CD4-positive, CD25-positive, alpha-beta regulatory T cell (primary cell): ENCODE data around the gene TYW1B. TPM values are rescaled to one million over a fixed set of nuclear protein-coding genes. Genes with fewer than 3 reads are reported as not detected.
"Not testable (repeated sequence)": the region's sequence is repeated elsewhere in the genome, so short reads cannot be mapped to it uniquely, and the experiment has no call there.

Experiments
- ATAC-seq, 2 donors: fragments of 150-1000 bp; cut with Tn5 transposase; one replicate each; pipeline ENCODE4 v1.10.0; 2021; ENCODE audit warnings: low read depth in 2 of 2, moderate number of reproducible peaks in 2 of 2, moderate library complexity in 1 of 2
- DNase-seq, 3 donors: peaks; one replicate each; pipeline versions ENCODE4 v3.0.0 to v3.0.0-alpha.2; 2012 to 2022; ENCODE audit warnings: mixed read lengths in 1 of 3
- H3K27ac ChIP-seq: one replicate; pipeline ENCODE4 v1.7.0; 2013; ENCODE audit warnings: mild to moderate bottlenecking, low read length; ENCODE audit not compliant: insufficient read depth, poor library complexity, severe bottlenecking
- H3K27me3 ChIP-seq: one replicate; pipeline ENCODE4 v1.7.0; 2013; ENCODE audit warnings: low read length; ENCODE audit not compliant: control insufficient read depth, insufficient read depth
- H3K36me3 ChIP-seq: one replicate; pipeline ENCODE4 v1.7.0; 2013; ENCODE audit warnings: mild to moderate bottlenecking, low read length, moderate library complexity; ENCODE audit not compliant: control insufficient read depth, insufficient read depth
- H3K4me1 ChIP-seq: 2 replicates; pipeline ENCODE4 v1.7.0; 2013; ENCODE audit warnings: mild to moderate bottlenecking, low read length; ENCODE audit not compliant: insufficient read depth, control insufficient read depth, poor library complexity, severe bottlenecking
- H3K4me3 ChIP-seq: one replicate; pipeline ENCODE4 v1.7.0; 2013; ENCODE audit warnings: low read depth, mild to moderate bottlenecking, low read length, moderate library complexity
- H3K9me3 ChIP-seq, 2 experiments: 1 replicate in 1 of 2; 2 replicates in 1 of 2; pipeline ENCODE4 v1.7.0; 2013; ENCODE audit warnings: low read length in 2 of 2, mild to moderate bottlenecking in 1 of 2, moderate library complexity in 1 of 2; ENCODE audit not compliant: control insufficient read depth in 2 of 2
- H3K27ac Mint-ChIP-seq, 3 donors: one replicate each; pipeline ENCODE4 v1.8.0; 2020 to 2022; ENCODE audit warnings: mild to moderate bottlenecking in 3 of 3, mixed read lengths in 3 of 3, moderate library complexity in 2 of 3
- H3K27me3 Mint-ChIP-seq: one replicate; pipeline ENCODE4 v1.8.0; 2022; ENCODE audit warnings: mild to moderate bottlenecking, mixed read lengths
- H3K36me3 Mint-ChIP-seq: one replicate; pipeline ENCODE4 v1.8.0; 2020; ENCODE audit warnings: mixed read lengths
- H3K4me1 Mint-ChIP-seq, 4 donors: one replicate each; pipeline ENCODE4 v1.8.0; 2020 to 2022; ENCODE audit warnings: mixed read lengths in 4 of 4, mild to moderate bottlenecking in 1 of 4
- H3K4me3 Mint-ChIP-seq, 4 donors: one replicate each; pipeline ENCODE4 v1.8.0; 2020 to 2022; ENCODE audit warnings: mild to moderate bottlenecking in 4 of 4, mixed read lengths in 4 of 4, moderate library complexity in 3 of 4
- H3K9me3 Mint-ChIP-seq, 7 donors: one replicate each; pipeline ENCODE4 v1.8.0; 2020 to 2022; ENCODE audit warnings: mixed read lengths in 7 of 7, mild to moderate bottlenecking in 3 of 7, moderate library complexity in 2 of 7
- polyA plus RNA-seq, 4 donors: library from polyadenylated mRNA; unstranded; fragments of 300-500 nt; fragmentation: Illumina TruSeq; gene quantifications; one replicate each; pipeline ENCODE4 v1.2.3, GENCODE V29; 2021
- total RNA-seq: library from RNA; stranded (reverse); gene quantifications from one replicate; pipeline ENCODE4 v1.2.3, GENCODE V29; 2022

The TYW1B gene
- total and polyA plus RNA-seq, 5 donors from 2014 or later = 0.46 to 9.8 (median 0.82) TPM

GRCh38 chr7:72538147-72538546 is 289.9 kb downstream of the TYW1B start:
- no peak for ATAC-seq
- Mint-ChIP-seq H3K4me1 (no peaks in the 10 kb centered on the region), H3K36me3 (no peaks in the 10 kb centered on the region), H3K27me3 (no peaks in the 10 kb centered on the region), H3K27ac (no peak overlapping the region), H3K9me3 (no peaks in the 10 kb centered on the region), H3K4me3 (no peak overlapping the region)
- Histone ChIP-seq H3K27me3 (no peaks in the 10 kb centered on the region), H3K4me3 (no peak overlapping the region), H3K36me3 (no peaks in the 10 kb centered on the region), H3K4me1 (no peaks in the 10 kb centered on the region), H3K9me3 (no peaks in the 10 kb centered on the region), H3K27ac (no peak overlapping the region)
- no peak for DNase-seq

DNA sequence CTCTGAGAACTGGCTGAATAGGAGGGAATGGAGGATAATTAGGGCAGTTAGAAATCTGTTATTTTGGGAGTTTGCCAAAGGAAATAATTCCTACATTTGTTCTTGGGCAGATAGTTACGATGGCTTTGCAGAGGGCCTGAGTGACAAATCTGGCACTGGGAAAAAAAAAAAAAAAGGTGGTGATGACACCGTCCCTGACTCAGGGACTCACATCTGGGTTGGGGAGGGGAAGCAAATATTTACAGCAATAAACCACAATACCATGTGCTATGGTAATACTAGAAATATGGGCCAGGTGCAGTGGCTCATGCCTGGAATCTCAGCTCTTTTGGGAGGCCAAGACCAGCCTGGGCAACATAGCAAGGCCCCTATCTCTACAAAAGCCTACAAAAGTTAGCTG is 292.0 kb downstream of the TYW1B start:
- not testable (repeated sequence) for H3K9me3 Mint-ChIP-seq, ATAC-seq, H3K9me3 ChIP-seq, H3K27ac Mint-ChIP-seq, H3K4me3 ChIP-seq, H3K36me3 Mint-ChIP-seq, H3K4me3 Mint-ChIP-seq, H3K27me3 ChIP-seq, H3K4me1 Mint-ChIP-seq, H3K27ac ChIP-seq, H3K27me3 Mint-ChIP-seq, DNase-seq, H3K4me1 ChIP-seq, H3K36me3 ChIP-seq

- ATAC-seq, H3K9me3 ChIP-seq, H3K4me3 ChIP-seq, H3K36me3 ChIP-seq, H3K27ac ChIP-seq, DNase-seq, H3K27me3 ChIP-seq, H3K27ac Mint-ChIP-seq, H3K36me3 Mint-ChIP-seq, H3K4me3 Mint-ChIP-seq, H3K27me3 Mint-ChIP-seq, H3K4me1 Mint-ChIP-seq, H3K9me3 Mint-ChIP-seq, H3K4me1 ChIP-seq: not testable (repeated sequence)
These were observed 297.0 kb downstream of the TYW1B start for GRCh38 chr7:72531048-72531447.

Other genes with a start within 250 kb of the TYW1B start
- 66.9 TPM for gene POM121, start 96.9 kb upstream of the TYW1B start, total RNA-seq
- gene POM121, start 96.9 kb upstream of the TYW1B start, polyA plus RNA-seq = 1 to 10 TPM; 6.1 to 8.9 (median 7.8) TPM
- 3.3 TPM for gene TRIM74, start 141.3 kb upstream of the TYW1B start, total RNA-seq
- gene TRIM74, start 141.3 kb upstream of the TYW1B start, polyA plus RNA-seq = not detected
- gene SPDYE8, start 201.6 kb upstream of the TYW1B start, total RNA-seq = not detected
- gene SPDYE8, start 201.6 kb upstream of the TYW1B start, polyA plus RNA-seq = under 1 TPM in 1 of 4 donors, not detected in 3; 0.15 TPM
- not detected for gene SPDYE11, start 229.7 kb upstream of the TYW1B start, total RNA-seq
- gene SPDYE11, start 229.7 kb upstream of the TYW1B start, polyA plus RNA-seq = under 1 TPM in 1 of 4 donors, not detected in 3; 0.15 TPM